SK-N-SH treated with all-trans-retinoic acid at 6 μM for 48 hours (cell line): ENCODE data around the gene HCRTR1.

Source experiments
- ATAC-seq: fragments of 200-7000 bp; cut with Tn5 transposase; 3 replicates; pipeline ENCODE4 v1.9.1; 2020; ENCODE audit warnings: mild to moderate bottlenecking, moderate library complexity
- ARNTL ChIP-seq: fragments of 450-650 bp; formaldehyde crosslinking; IDR thresholded peaks from 2 replicates; pipeline ENCODE4 v1.5.0; 2020; ENCODE audit warnings: low read depth, mild to moderate bottlenecking, moderate library complexity, borderline replicate concordance
- BACH2 ChIP-seq: fragments of 250-450 bp; sonication (Bioruptor Pico); IDR thresholded peaks from 2 replicates; pipeline ENCODE4 v1.9.0; 2021; ENCODE audit warnings: mild to moderate bottlenecking, borderline replicate concordance
- CREB5 ChIP-seq: fragments of 250-450 bp; sonication (Bioruptor Pico); IDR thresholded peaks from 2 replicates; pipeline ENCODE4 v1.5.1; 2020; ENCODE audit warnings: low read depth, mild to moderate bottlenecking, moderate library complexity
- CSDC2 ChIP-seq: fragments of 250-450 bp; sonication (Bioruptor Pico); IDR thresholded peaks from 2 replicates; pipeline ENCODE4 v1.5.0; 2020; ENCODE audit warnings: mild to moderate bottlenecking, moderate library complexity
- CSRNP3 ChIP-seq: fragments of 250-450 bp; sonication (Bioruptor Pico); IDR thresholded peaks from 2 replicates; pipeline ENCODE4 v1.5.1; 2021; ENCODE audit warnings: mild to moderate bottlenecking, moderate library complexity
- ESRRG ChIP-seq: fragments of 250-450 bp; sonication (Bioruptor Pico); IDR thresholded peaks from 2 replicates; pipeline ENCODE4 v1.6.1; 2021; ENCODE audit warnings: mild to moderate bottlenecking
- GLIS3 ChIP-seq: fragments of 250-450 bp; sonication (Bioruptor Pico); IDR thresholded peaks from 2 replicates; pipeline ENCODE4 v1.5.0; 2020; ENCODE audit warnings: mild to moderate bottlenecking, moderate library complexity
- ISL1 ChIP-seq: fragments of 250-450 bp; sonication (Bioruptor Pico); IDR thresholded peaks from 2 replicates; pipeline ENCODE4 v2.1.2; 2022; ENCODE audit warnings: mild to moderate bottlenecking, moderate library complexity
- OSR1 ChIP-seq: fragments of 250-450 bp; sonication (Bioruptor Pico); IDR thresholded peaks from 2 replicates; pipeline ENCODE4 v1.8.0; 2022; ENCODE audit warnings: moderate library complexity, mild to moderate bottlenecking, inconsistent platforms
- PATZ1 ChIP-seq: fragments of 250-450 bp; sonication (Bioruptor Pico); IDR thresholded peaks from 2 replicates; pipeline ENCODE4 v1.8.0; 2020; ENCODE audit warnings: mild to moderate bottlenecking, moderate library complexity, borderline replicate concordance
- POU6F1 ChIP-seq: fragments of 250-450 bp; sonication (Bioruptor Pico); IDR thresholded peaks from 2 replicates; pipeline ENCODE4 v1.8.0; 2021; ENCODE audit warnings: low read depth, mild to moderate bottlenecking, moderate library complexity, borderline replicate concordance
- PPARA ChIP-seq: fragments of 250-450 bp; sonication (Bioruptor Pico); IDR thresholded peaks from 2 replicates; pipeline ENCODE4 v1.5.0; 2020; ENCODE audit warnings: mild to moderate bottlenecking, borderline replicate concordance
- RARB ChIP-seq: fragments of 250-450 bp; sonication (Bioruptor Pico); IDR thresholded peaks from 2 replicates; pipeline ENCODE4 v1.8.0; 2021; ENCODE audit warnings: mild to moderate bottlenecking, moderate library complexity
- SNAI2 ChIP-seq: fragments of 250-450 bp; sonication (Bioruptor Pico); IDR thresholded peaks from 2 replicates; pipeline ENCODE4 v1.5.0; 2020; ENCODE audit warnings: mild to moderate bottlenecking, moderate library complexity
- TCF4 ChIP-seq: fragments of 250-450 bp; sonication (Bioruptor Pico); IDR thresholded peaks from 2 replicates; pipeline ENCODE4 v1.8.0; 2021; ENCODE audit warnings: mild to moderate bottlenecking, moderate library complexity, borderline replicate concordance
- TOX ChIP-seq: fragments of 250-450 bp; sonication (Bioruptor Pico); IDR thresholded peaks from 2 replicates; pipeline ENCODE4 v1.8.0; 2021; ENCODE audit warnings: mild to moderate bottlenecking, moderate library complexity, borderline replicate concordance
- TSHZ2 ChIP-seq: fragments of 250-450 bp; sonication (Bioruptor Pico); IDR thresholded peaks from 2 replicates; pipeline ENCODE4 v1.5.0; 2020; ENCODE audit warnings: mild to moderate bottlenecking, moderate library complexity
- ZC3H10 ChIP-seq: fragments of 250-450 bp; sonication (Bioruptor Pico); IDR thresholded peaks from 2 replicates; pipeline ENCODE4 v1.5.1; 2021; ENCODE audit warnings: mild to moderate bottlenecking, moderate library complexity
- ZFP3 ChIP-seq: fragments of 250-450 bp; sonication (Bioruptor Pico); IDR thresholded peaks from 2 replicates; pipeline ENCODE4 v1.5.0; 2020; ENCODE audit warnings: mild to moderate bottlenecking, moderate library complexity
- ZNF565 ChIP-seq: fragments of 450-650 bp; formaldehyde crosslinking; conservative IDR thresholded peaks from 2 replicates; pipeline ENCODE4 v1.5.0; 2020; ENCODE audit warnings: low read depth, mild to moderate bottlenecking, moderate library complexity
- ZNF8 ChIP-seq: fragments of 450-650 bp; formaldehyde crosslinking; IDR thresholded peaks from 2 replicates; pipeline ENCODE4 v1.5.0; 2020; ENCODE audit warnings: mild to moderate bottlenecking, moderate library complexity

The HCRTR1 gene

GRCh38 chr1:31640179-31640578, 22.7 kb downstream of the HCRTR1 start (continued):
- no peak for TF ChIP-seq TSHZ2 (CRISPR knock-in tag)
- TF ChIP-seq ESRRG (CRISPR knock-in tag), result no peak
- no peak for TF ChIP-seq ARNTL (CRISPR knock-in tag)
- no peak for TF ChIP-seq SNAI2 (CRISPR knock-in tag)
- no peak for TF ChIP-seq CSRNP3 (CRISPR knock-in tag)

- no peak for ATAC-seq
- TF ChIP-seq ARNTL (CRISPR knock-in tag) (no peak), CSRNP3 (CRISPR knock-in tag) (no peak), ZFP3 (no peak), TOX (no peak), TSHZ2 (CRISPR knock-in tag) (no peak), CREB5 (CRISPR knock-in tag) (no peak), ISL1 (no peak), RARB (CRISPR knock-in tag) (no peak), TCF4 (CRISPR knock-in tag) (no peak), ZC3H10 (CRISPR knock-in tag) (no peak), BACH2 (CRISPR knock-in tag) (no peak), ESRRG (CRISPR knock-in tag) (no peak), POU6F1 (CRISPR knock-in tag) (no peak), ZNF8 (CRISPR knock-in tag) (no peak), OSR1 (CRISPR knock-in tag) (no peak), PPARA (CRISPR knock-in tag) (no peak), CSDC2 (CRISPR knock-in tag) (no peak), GLIS3 (no peak), ZNF565 (no peak), PATZ1 (CRISPR knock-in tag) (no peak)
These were observed 23.5 kb downstream of the HCRTR1 start for GRCh38 chr1:31640964-31641363.
